Tibial nerve (tissue), 4 donors: ENCODE measurements around the gene RNF146. TPM values are rescaled to one million over a fixed set of nuclear protein-coding genes. Genes with fewer than 3 reads are reported as not detected.
A peak's percentile ranks its signal among the peaks of the same experiment; 100 is the strongest.

ENCODE experiments used
- DNase-seq, 2 donors: peaks; one replicate each; pipeline ENCODE4 v3.0.0-alpha.2; 2019; ENCODE audit warnings: low spot score in 2 of 2
- H3K27ac ChIP-seq, 4 donors: fragments of 200-600 bp; sonication (generic) in 3 of 4; one replicate each; pipeline ENCODE4 v1.5.1; 2017 to 2019; ENCODE audit warnings: mild to moderate bottlenecking in 1 of 4
- H3K27me3 ChIP-seq, 2 donors: fragments of 200-600 bp; sonication (generic) in 1 of 2; one replicate each; pipeline versions ENCODE4 v1.5.1 to v1.6.0; 2017 to 2019
- H3K36me3 ChIP-seq, 3 donors: fragments of 200-600 bp; sonication (generic); one replicate each; pipeline ENCODE4 v1.5.1; 2018 to 2019
- H3K4me1 ChIP-seq, 4 donors: fragments of 200-600 bp; sonication (generic) in 3 of 4; one replicate each; pipeline ENCODE4 v1.5.1; 2017 to 2019
- H3K4me3 ChIP-seq, 4 donors: fragments of 200-600 bp; sonication (generic) in 3 of 4; one replicate each; pipeline ENCODE4 v1.5.1; 2017 to 2019; ENCODE audit warnings: mild to moderate bottlenecking in 1 of 4, moderate library complexity in 1 of 4
- H3K9me3 ChIP-seq, 4 donors: fragments of 200-600 bp; sonication (generic) in 3 of 4; one replicate each; pipeline ENCODE4 v1.5.1; 2017 to 2019
- CTCF ChIP-seq, 5 experiments: fragments of 200-600 bp in 3 of 5; fragments of 450-650 bp in 2 of 5; sonication (generic) in 3 of 5; IDR thresholded peaks; one replicate each; pipeline ENCODE4 v1.5.1; 2016 to 2019; ENCODE audit warnings: antibody characterized with exemption in 5 of 5, mild to moderate bottlenecking in 3 of 5, moderate library complexity in 2 of 5
- EP300 ChIP-seq, 2 donors: sonication (generic); formaldehyde crosslinking; IDR thresholded peaks; one replicate each; pipeline ENCODE4 v1.6.1; 2017; ENCODE audit warnings: antibody characterized with exemption in 2 of 2, mild to moderate bottlenecking in 1 of 2
- POLR2A ChIP-seq, 2 donors: fragments of 450-650 bp; IDR thresholded peaks; one replicate each; pipeline ENCODE4 v1.6.1; 2017; ENCODE audit warnings: antibody characterized with exemption in 2 of 2, mild to moderate bottlenecking in 2 of 2, moderate library complexity in 2 of 2
- WGBS, 2 donors: methylation state at CpG; one replicate each; pipeline ENCODE4 v1.1.5; 2018; 5-methylcytosine and 5-hydroxymethylcytosine counted together
- total RNA-seq, 4 donors: library from RNA; depleted of rRNA; stranded (reverse); fragments of >200 nt; gene quantifications; one replicate each; pipeline ENCODE4 v1.1.0, GENCODE V29; 2016

The RNF146 gene
- total RNA-seq, 4 donors from 2014 or later = 58.5 to 79.1 (median 75.2) TPM

- TF ChIP-seq CTCF (IDR thresholded peaks at IDR 0.05) = no peak
- H3K27me3 ChIP-seq = no peaks in the 10 kb centered on the region
- no peak for DNase-seq
- no peaks in the 10 kb centered on the region for H3K9me3 ChIP-seq
- no peak overlapping the region for H3K27ac ChIP-seq
- no peak overlapping the region for H3K4me3 ChIP-seq
- peaks cover 0 to 34% (median 8%) of the 10 kb centered on the region in 3 donors for H3K36me3 ChIP-seq
- H3K4me1 ChIP-seq = peaks cover 0 to 50% (median 16%) of the 10 kb centered on the region in 4 donors
Measured at GRCh38 chr6:127288705-127289104, 22.0 kb downstream of the RNF146 start.

GRCh38 chr6:127289934-127290333, 23.3 kb downstream of the RNF146 start:
- Histone ChIP-seq H3K4me1 (peaks cover 0 to 50% (median 16%) of the 10 kb centered on the region in 4 donors), H3K36me3 (peaks cover 0 to 28% (median 8%) of the 10 kb centered on the region in 3 donors), H3K9me3 (no peaks in the 10 kb centered on the region), H3K27me3 (no peaks in the 10 kb centered on the region), H3K4me3 (no peak overlapping the region), H3K27ac (no peak overlapping the region)
- TF ChIP-seq CTCF (IDR thresholded peaks at IDR 0.05) (no peak), POLR2A (IDR thresholded peaks at IDR 0.05) (no peak), EP300 (IDR thresholded peaks at IDR 0.05) (no peak)
- no peak for DNase-seq
- WGBS, 2 donors = 51 to 66% methylated on average over 5 of the region's 5 CpGs

GRCh38 chr6:127290391-127291265, 24.0 kb downstream of the RNF146 start:
- Histone ChIP-seq H3K4me1 (peaks cover 0 to 50% (median 16%) of the 10 kb centered on the region in 4 donors), H3K27ac (peak overlapping the region in 2 of 4 donors; percentile 21 to 43), H3K27me3 (no peaks in the 10 kb centered on the region), H3K9me3 (no peaks in the 10 kb centered on the region), H3K4me3 (no peak overlapping the region), H3K36me3 (peaks cover 0 to 28% (median 8%) of the 10 kb centered on the region in 3 donors)
- TF ChIP-seq CTCF (IDR thresholded peaks at IDR 0.05) (no peak), EP300 (IDR thresholded peaks at IDR 0.05) (no peak), POLR2A (IDR thresholded peaks at IDR 0.05) (no peak)
- WGBS, 2 donors = 64 to 68% methylated on average over 4 of the region's 4 CpGs
- no peak for DNase-seq

GRCh38 chr6:127291495-127291894, 24.8 kb downstream of the RNF146 start:
- peaks cover 0 to 26% (median 8%) of the 10 kb centered on the region in 3 donors for H3K36me3 ChIP-seq

More at GRCh38 chr6:127291495-127291894, 24.8 kb downstream of the RNF146 start:
- no peak overlapping the region for H3K4me3 ChIP-seq
- H3K27me3 ChIP-seq = no peaks in the 10 kb centered on the region
- peak overlapping the region in 2 of 4 donors; percentile 21 to 43 for H3K27ac ChIP-seq
- H3K9me3 ChIP-seq = no peaks in the 10 kb centered on the region
- H3K4me1 ChIP-seq = peaks cover 0 to 50% (median 16%) of the 10 kb centered on the region in 4 donors
- 27 to 41% methylated on average over 5 of the region's 5 CpGs for WGBS, 2 donors
- TF ChIP-seq POLR2A (IDR thresholded peaks at IDR 0.05) (no peak), EP300 (IDR thresholded peaks at IDR 0.05) (no peak), CTCF (IDR thresholded peaks at IDR 0.05) (no peak)
- no peak for DNase-seq
